ENCODE measurements around the gene GPC6.

Gene GPC6

GRCh38 chr13:94114166-94114565 lies 887.6 kb downstream of the GPC6 start:
- TF ChIP-seq, protein P1, sequence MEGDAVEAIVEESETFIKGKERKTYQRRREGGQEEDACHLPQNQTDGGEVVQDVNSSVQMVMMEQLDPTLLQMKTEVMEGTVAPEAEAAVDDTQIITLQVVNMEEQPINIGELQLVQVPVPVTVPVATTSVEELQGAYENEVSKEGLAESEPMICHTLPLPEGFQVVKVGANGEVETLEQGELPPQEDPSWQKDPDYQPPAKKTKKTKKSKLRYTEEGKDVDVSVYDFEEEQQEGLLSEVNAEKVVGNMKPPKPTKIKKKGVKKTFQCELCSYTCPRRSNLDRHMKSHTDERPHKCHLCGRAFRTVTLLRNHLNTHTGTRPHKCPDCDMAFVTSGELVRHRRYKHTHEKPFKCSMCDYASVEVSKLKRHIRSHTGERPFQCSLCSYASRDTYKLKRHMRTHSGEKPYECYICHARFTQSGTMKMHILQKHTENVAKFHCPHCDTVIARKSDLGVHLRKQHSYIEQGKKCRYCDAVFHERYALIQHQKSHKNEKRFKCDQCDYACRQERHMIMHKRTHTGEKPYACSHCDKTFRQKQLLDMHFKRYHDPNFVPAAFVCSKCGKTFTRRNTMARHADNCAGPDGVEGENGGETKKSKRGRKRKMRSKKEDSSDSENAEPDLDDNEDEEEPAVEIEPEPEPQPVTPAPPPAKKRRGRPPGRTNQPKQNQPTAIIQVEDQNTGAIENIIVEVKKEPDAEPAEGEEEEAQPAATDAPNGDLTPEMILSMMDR (IDR thresholded peaks at IDR 0.05; ENCODE audit: low read depth, low read length, missing control alignments), result no peak
- no peak overlapping the region for H3K4me3 ChIP-seq (replicated peaks; ENCODE audit: low read depth, low read length)
- no peak for DNase-seq (ENCODE audit: extremely low read depth, low read depth)

GRCh38 chr13:94115054-94115453 lies 888.4 kb downstream of the GPC6 start:
- no peak overlapping the region for H3K4me3 ChIP-seq (replicated peaks; ENCODE audit: low read depth, low read length)
- DNase-seq (ENCODE audit: extremely low read depth, low read depth), result no peak
- TF ChIP-seq, protein P1 (IDR thresholded peaks at IDR 0.05; ENCODE audit: low read depth, low read length, missing control alignments), result no peak

GRCh38 chr13:94119360-94119936 lies 892.8 kb downstream of the GPC6 start:
- no peak for DNase-seq (ENCODE audit: extremely low read depth, low read depth)
- TF ChIP-seq, protein P1 (IDR thresholded peaks at IDR 0.05; ENCODE audit: low read depth, low read length, missing control alignments), result peak; percentile 4
- H3K4me3 ChIP-seq (replicated peaks; ENCODE audit: low read depth, low read length), result no peak overlapping the region

- TF ChIP-seq, protein P1 (IDR thresholded peaks at IDR 0.05; ENCODE audit: low read depth, low read length, missing control alignments), result no peak
- H3K4me3 ChIP-seq (replicated peaks; ENCODE audit: low read depth, low read length), result no peak overlapping the region
- DNase-seq (ENCODE audit: extremely low read depth, low read depth), result no peak
These were observed 894.3 kb downstream of the GPC6 start for GRCh38 chr13:94120878-94121277.

- no peak overlapping the region for H3K4me3 ChIP-seq (replicated peaks; ENCODE audit: low read depth, low read length)
- TF ChIP-seq, protein P1 (IDR thresholded peaks at IDR 0.05; ENCODE audit: low read depth, low read length, missing control alignments), result no peak
- no peak for DNase-seq (ENCODE audit: extremely low read depth, low read depth)
These were observed 895.1 kb downstream of the GPC6 start for GRCh38 chr13:94121686-94122085.

- TF ChIP-seq, protein P1 (IDR thresholded peaks at IDR 0.05; ENCODE audit: low read depth, low read length, missing control alignments), result no peak
- DNase-seq (ENCODE audit: extremely low read depth, low read depth), result no peak
- H3K4me3 ChIP-seq (replicated peaks; ENCODE audit: low read depth, low read length), result no peak overlapping the region
These were observed 895.8 kb downstream of the GPC6 start for GRCh38 chr13:94122300-94122915.
